NT2/D1 (cell line): ENCODE measurements around the gene MRC2.
"Not testable (repeated sequence)": the region's sequence is repeated elsewhere in the genome, so short reads cannot be mapped to it uniquely, and the experiment has no call there.

Source experiments
- YY1 ChIP-seq: IDR thresholded peaks from 2 replicates; pipeline ENCODE4 v1.6.1; 2011; ENCODE audit not compliant: insufficient read length, insufficient read depth
- ZNF274 ChIP-seq: IDR thresholded peaks from 2 replicates; pipeline ENCODE4 v1.6.1; 2011; ENCODE audit warnings: mild to moderate bottlenecking, low read depth, low read length

GRCh38 chr17:62695093-62695738 is 67.7 kb downstream of the MRC2 start:
- not testable (repeated sequence) for TF ChIP-seq YY1, ZNF274
